Fibroblast of the aortic adventitia (primary cell): ENCODE data around the gene CALML5. TPM values are rescaled to one million over a fixed set of nuclear protein-coding genes. Genes with fewer than 3 reads are reported as not detected.
"Not testable (repeated sequence)": the region's sequence is repeated elsewhere in the genome, so short reads cannot be mapped to it uniquely, and the experiment has no call there.

Experiments used
- DNase-seq: peaks from one replicate; pipeline ENCODE4 v3.0.0-alpha.2; 2010; ENCODE audit warnings: low read depth
- H3K4me3 ChIP-seq: 2 replicates; pipeline ENCODE4 v1.5.1; 2011; ENCODE audit warnings: low read depth, mild to moderate bottlenecking, control low read depth, low read length, moderate library complexity
- CTCF ChIP-seq: IDR thresholded peaks from 2 replicates; pipeline ENCODE4 v1.5.1; 2011; ENCODE audit warnings: mild to moderate bottlenecking, low read length, control low read depth, inconsistent platforms; ENCODE audit not compliant: insufficient read depth
- total RNA-seq: library from RNA; depleted of rRNA; stranded (reverse); fragments of >200 nt; gene quantifications from 2 replicates; pipeline ENCODE4 v1.2.3, GENCODE V29; 2012; ENCODE audit warnings: low replicate concordance

CALML5 gene
- total RNA-seq, 1 donor: not detected

GRCh38 chr10:5476918-5477525, 22.3 kb downstream of the CALML5 start:
- no peak for DNase-seq
- no peak overlapping the region for H3K4me3 ChIP-seq
- TF ChIP-seq CTCF: no peak

DNA sequence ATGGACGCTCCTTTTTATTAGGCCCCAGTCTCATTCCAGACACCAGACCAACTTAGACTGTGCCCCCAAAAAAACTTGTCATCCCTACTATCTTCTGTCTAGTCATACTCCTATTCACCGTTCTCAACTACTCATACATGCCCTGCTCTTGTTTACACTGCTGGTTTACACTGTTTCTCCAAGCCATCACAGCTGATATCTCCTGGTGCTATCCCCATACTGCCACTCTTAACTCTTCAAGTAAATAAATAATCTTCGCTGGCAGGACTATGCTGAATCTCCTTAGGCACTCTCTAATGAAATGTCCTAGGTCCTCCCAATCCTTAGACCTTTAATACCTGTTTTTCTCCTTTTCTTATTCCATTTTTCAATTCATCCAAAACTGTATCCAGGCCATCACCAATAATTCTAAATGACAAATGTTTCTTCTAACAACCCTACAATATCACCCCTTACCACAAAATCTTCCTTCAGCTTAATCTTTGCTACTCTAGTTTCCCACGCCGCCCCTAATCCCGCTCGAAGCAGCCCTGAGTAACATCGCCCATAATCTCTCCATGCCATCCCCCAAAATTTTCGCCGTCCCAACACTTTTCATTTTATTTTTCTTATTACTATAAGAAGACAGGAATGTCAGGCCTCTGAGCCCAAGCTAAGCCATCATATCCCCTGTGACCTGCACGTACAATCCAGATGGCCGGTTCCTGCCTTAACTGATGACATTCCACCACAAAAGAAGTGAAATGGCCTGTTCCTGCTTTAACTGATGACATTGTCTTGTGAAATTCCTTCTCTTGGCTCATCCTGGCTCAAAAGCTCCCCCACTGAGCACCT, 23.2 kb downstream of the CALML5 start:
- not testable (repeated sequence) for H3K4me3 ChIP-seq, DNase-seq

- not testable (repeated sequence) for DNase-seq, H3K4me3 ChIP-seq
These were observed 24.3 kb downstream of the CALML5 start for GRCh38 chr10:5475088-5475487.

GRCh38 chr10:5474642-5475041, 24.7 kb downstream of the CALML5 start:
- DNase-seq: peak; percentile 27
- H3K4me3 ChIP-seq: not testable (repeated sequence)

- no peak for DNase-seq
- no peak for TF ChIP-seq CTCF
- no peak overlapping the region for H3K4me3 ChIP-seq
These were observed 29.2 kb downstream of the CALML5 start for GRCh38 chr10:5470062-5470751.

GRCh38 chr10:5469353-5470061, 29.9 kb downstream of the CALML5 start:
- DNase-seq: no peak
- no peak overlapping the region for H3K4me3 ChIP-seq
- no peak for TF ChIP-seq CTCF

GRCh38 chr10:5468262-5469106, 30.9 kb downstream of the CALML5 start:
- TF ChIP-seq CTCF: no peak
- no peak overlapping the region for H3K4me3 ChIP-seq
- no peak for DNase-seq
